ENCODE results near the gene GLYAT.

The GLYAT gene

GRCh38 chr11:58744988-58745704 lies 13.4 kb upstream of the GLYAT start:
- in situ Hi-C loops (cut with MboI; ENCODE audit: low pct_unique_long_range_greater_than_20kb, low sequenced_read_pairs, unreplicated experiment): no loop called here
- DNase-seq (ENCODE audit: low spot score): no peak
- no peak for TF ChIP-seq CTCF (IDR thresholded peaks at IDR 0.05; ENCODE audit: extremely low read depth, insufficient read depth, missing control alignments)

GRCh38 chr11:58742981-58743880 lies 11.5 kb upstream of the GLYAT start:
- in situ Hi-C loops (cut with MboI; ENCODE audit: low pct_unique_long_range_greater_than_20kb, low sequenced_read_pairs, unreplicated experiment): no loop called here
- TF ChIP-seq CTCF (IDR thresholded peaks at IDR 0.05; ENCODE audit: extremely low read depth, insufficient read depth, missing control alignments): peak; percentile 12
- DNase-seq (ENCODE audit: low spot score): no peak

DNA sequence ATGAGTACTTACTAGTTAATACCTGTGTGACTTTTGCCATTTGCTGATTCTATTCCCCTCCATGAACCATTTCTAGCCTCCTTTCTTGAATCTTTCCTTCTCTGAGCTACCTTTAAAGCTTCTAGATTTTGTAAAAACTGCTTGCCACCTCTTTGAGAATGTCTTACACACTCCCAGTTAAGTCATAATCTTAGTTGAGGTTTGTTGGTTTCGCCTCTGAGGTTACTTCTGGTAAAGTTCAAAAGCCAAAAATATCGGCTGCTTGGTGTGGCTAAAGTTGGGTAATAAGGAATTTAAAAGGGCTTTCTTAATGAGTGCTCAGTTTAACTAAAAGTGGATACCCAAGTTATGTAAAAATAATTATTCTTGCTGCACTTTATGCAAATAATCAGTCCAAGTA lies 10.4 kb upstream of the GLYAT start:
- in situ Hi-C loops (cut with MboI; ENCODE audit: low pct_unique_long_range_greater_than_20kb, low sequenced_read_pairs, unreplicated experiment): no loop called here
- peak; percentile 2 for DNase-seq (ENCODE audit: low spot score)
- TF ChIP-seq CTCF (IDR thresholded peaks at IDR 0.05; ENCODE audit: extremely low read depth, insufficient read depth, missing control alignments): no peak

DNA sequence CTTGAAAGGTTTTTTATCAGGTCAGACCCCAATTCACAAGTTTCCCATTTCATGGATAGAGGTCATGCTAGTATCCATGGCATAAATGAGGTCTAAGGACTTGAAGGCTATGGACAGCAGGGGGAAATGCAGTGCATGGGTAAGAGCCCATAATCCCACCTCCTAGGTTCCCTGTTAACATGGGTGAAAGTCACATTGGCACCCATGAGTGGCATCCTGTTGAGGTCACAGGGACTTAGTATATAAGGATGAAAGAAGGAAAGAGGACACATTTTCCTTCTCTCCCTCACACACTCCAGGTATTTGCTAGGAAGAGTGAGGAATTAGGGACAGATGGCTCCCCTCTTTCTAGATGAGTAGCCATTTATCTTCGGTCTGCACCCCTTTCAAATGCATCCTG lies 9.4 kb upstream of the GLYAT start:
- no peak for DNase-seq (ENCODE audit: low spot score)
- no peak for TF ChIP-seq CTCF (IDR thresholded peaks at IDR 0.05; ENCODE audit: extremely low read depth, insufficient read depth, missing control alignments)
- in situ Hi-C loops (cut with MboI; ENCODE audit: low pct_unique_long_range_greater_than_20kb, low sequenced_read_pairs, unreplicated experiment): no loop called here

GRCh38 chr11:58740447-58740846 lies 8.7 kb upstream of the GLYAT start:
- DNase-seq (ENCODE audit: low spot score): no peak
- TF ChIP-seq CTCF (IDR thresholded peaks at IDR 0.05; ENCODE audit: extremely low read depth, insufficient read depth, missing control alignments): no peak
- in situ Hi-C loops (cut with MboI; ENCODE audit: low pct_unique_long_range_greater_than_20kb, low sequenced_read_pairs, unreplicated experiment): no loop called here

GRCh38 chr11:58739725-58740430 lies 8.1 kb upstream of the GLYAT start:
- DNase-seq (ENCODE audit: low spot score): no peak
- no peak for TF ChIP-seq CTCF (IDR thresholded peaks at IDR 0.05; ENCODE audit: extremely low read depth, insufficient read depth, missing control alignments)
- in situ Hi-C loops (cut with MboI; ENCODE audit: low pct_unique_long_range_greater_than_20kb, low sequenced_read_pairs, unreplicated experiment): no loop called here
